T-cell (primary cell): ENCODE results near the gene CCT2. TPM values are rescaled to one million over a fixed set of nuclear protein-coding genes. Genes with fewer than 3 reads are reported as not detected.

Experiments used
- ATAC-seq, 4 experiments: fragments of 200-7000 bp in 3 of 4; fragments of 150-1000 bp in 1 of 4; cut with Tn5 transposase; replicated peaks in 1 of 4; 1 replicate in 3 of 4; 2 replicates in 1 of 4; pipeline ENCODE4 v1.10.0; 2021; ENCODE audit warnings: moderate library complexity in 3 of 4, mild to moderate bottlenecking in 2 of 4, moderate number of reproducible peaks in 1 of 4
- CTCF ChIA-PET, 2 donors: fragments of 300-600 bp; sonication (Branson Sonifier 250); formaldehyde crosslinking; loops; one replicate each; lab custom pipeline; 2022; ENCODE audit warnings: antibody characterized with exemption in 2 of 2; lab: Charles Lee
- POLR2A ChIA-PET, 2 donors: fragments of 300-600 bp; sonication (Branson Sonifier 250); formaldehyde crosslinking; loops; one replicate each; lab custom pipeline; 2022; ENCODE audit warnings: antibody characterized with exemption in 2 of 2; lab: Charles Lee
- DNase-seq, 35 experiments: peaks; one replicate each; pipeline versions ENCODE4 v3.0.0 to v3.0.0-alpha.2; 2013 to 2023
- H3K27ac ChIP-seq: one replicate; pipeline ENCODE4 v1.5.1; 2013; ENCODE audit warnings: low read length
- H3K27me3 ChIP-seq, 2 experiments: replicated peaks in 1 of 2; 1 replicate in 1 of 2; 2 replicates in 1 of 2; pipeline versions ENCODE4 v1.6.1 to v1.7.0; 2013; ENCODE audit warnings: low read length in 1 of 2, mixed read lengths in 1 of 2; ENCODE audit not compliant: control insufficient read depth in 2 of 2, insufficient read depth in 2 of 2; ENCODE audit errors: extremely low read depth in 1 of 2
- H3K36me3 ChIP-seq, 2 donors: 1 replicate in 1 of 2; 2 replicates in 1 of 2; pipeline versions ENCODE4 v1.6.1 to v1.7.0; 2013; ENCODE audit warnings: low read length in 1 of 2; ENCODE audit not compliant: control insufficient read depth in 2 of 2, insufficient read depth in 1 of 2; ENCODE audit errors: extremely low read depth in 1 of 2
- H3K4me1 ChIP-seq, 2 experiments: 1 replicate in 1 of 2; 2 replicates in 1 of 2; pipeline versions ENCODE4 v1.6.1 to v1.7.0; 2013; ENCODE audit warnings: low read length in 2 of 2, mixed read lengths in 1 of 2; ENCODE audit not compliant: insufficient read depth in 2 of 2, control insufficient read depth in 1 of 2; ENCODE audit errors: extremely low read depth in 1 of 2
- H3K4me3 ChIP-seq, 2 donors: 1 replicate in 1 of 2; 2 replicates in 1 of 2; pipeline versions ENCODE4 v1.5.1 to v1.7.0; 2013; ENCODE audit warnings: mild to moderate bottlenecking in 2 of 2, low read length in 1 of 2, moderate library complexity in 1 of 2; ENCODE audit not compliant: control insufficient read depth in 1 of 2; ENCODE audit errors: extremely low read depth in 1 of 2
- H3K9me3 ChIP-seq: 2 replicates; pipeline ENCODE4 v1.7.0; 2013
- H3K27ac Mint-ChIP-seq, 2 donors: one replicate each; pipeline ENCODE4 v1.8.0; 2020 to 2021; ENCODE audit warnings: mild to moderate bottlenecking in 2 of 2, mixed read lengths in 2 of 2
- H3K27me3 Mint-ChIP-seq, 2 donors: one replicate each; pipeline ENCODE4 v1.8.0; 2021 to 2022; ENCODE audit warnings: mixed read lengths in 2 of 2
- H3K36me3 Mint-ChIP-seq: one replicate; pipeline ENCODE4 v1.8.0; 2021; ENCODE audit warnings: mixed read lengths
- H3K4me1 Mint-ChIP-seq, 3 donors: one replicate each; pipeline ENCODE4 v1.8.0; 2020 to 2022; ENCODE audit warnings: mixed read lengths in 3 of 3, mild to moderate bottlenecking in 1 of 3
- H3K4me3 Mint-ChIP-seq, 3 donors: one replicate each; pipeline ENCODE4 v1.8.0; 2020 to 2022; ENCODE audit warnings: mild to moderate bottlenecking in 3 of 3, mixed read lengths in 3 of 3, moderate library complexity in 3 of 3
- H3K9me3 Mint-ChIP-seq, 3 donors: one replicate each; pipeline ENCODE4 v1.8.0; 2020 to 2022; ENCODE audit warnings: mixed read lengths in 3 of 3
- WGBS: methylation state at CpG from one replicate; pipeline ENCODE4 v1.1.5; 2013; ENCODE audit warnings: missing lambda C conversion rate; ENCODE audit not compliant: insufficient coverage; 5-methylcytosine and 5-hydroxymethylcytosine counted together
- total RNA-seq, 35 experiments: library from RNA in 6 of 35; stranded (reverse) in 6 of 35; fragments of 120-200 nt in 1 of 35; gene quantifications; one replicate each; pipeline versions ENCODE4 v1.2.1 to v1.2.4 and lab custom pipeline; 2013 to 2026

Gene CCT2
- total RNA-seq, 5 donors from 2014 or later (not counting 1 experiment from before 2014, with no cell fraction given): 108 to 183 (median 111) TPM

- Mint-ChIP-seq H3K27ac (no peak overlapping the region), H3K27me3 (no peaks in the 10 kb centered on the region), H3K4me3 (no peak overlapping the region), H3K9me3 (no peaks in the 10 kb centered on the region), H3K4me1 (peaks cover 0 to 7% (median 0%) of the 10 kb centered on the region in 3 donors), H3K36me3 (peaks cover 12% of the 10 kb centered on the region)
- CTCF ChIA-PET: interaction anchor here in 1 of 2 donors (0.6 kb wide), 1 partner anchor 89 kb away, joined by 6 read pairs; no protein-coding TSS in a partner anchor
- Histone ChIP-seq H3K36me3 (no peaks in the 10 kb centered on the region), H3K9me3 (no peaks in the 10 kb centered on the region), H3K27ac (no peak overlapping the region), H3K4me1 (no peaks in the 10 kb centered on the region), H3K27me3 (no peaks in the 10 kb centered on the region), H3K4me3 (no peak overlapping the region)
- no CpG with 5 or more reads among the region's 8 CpGs for WGBS
- no peak for ATAC-seq
- POLR2A ChIA-PET: interaction anchor here in 1 of 2 donors (0.6 kb wide), 1 partner anchor 10 kb away, joined by 3 read pairs; no protein-coding TSS in a partner anchor
- DNase-seq: no peak
These were observed 34.5 kb upstream of the CCT2 start for GRCh38 chr12:69550569-69551350.

DNA sequence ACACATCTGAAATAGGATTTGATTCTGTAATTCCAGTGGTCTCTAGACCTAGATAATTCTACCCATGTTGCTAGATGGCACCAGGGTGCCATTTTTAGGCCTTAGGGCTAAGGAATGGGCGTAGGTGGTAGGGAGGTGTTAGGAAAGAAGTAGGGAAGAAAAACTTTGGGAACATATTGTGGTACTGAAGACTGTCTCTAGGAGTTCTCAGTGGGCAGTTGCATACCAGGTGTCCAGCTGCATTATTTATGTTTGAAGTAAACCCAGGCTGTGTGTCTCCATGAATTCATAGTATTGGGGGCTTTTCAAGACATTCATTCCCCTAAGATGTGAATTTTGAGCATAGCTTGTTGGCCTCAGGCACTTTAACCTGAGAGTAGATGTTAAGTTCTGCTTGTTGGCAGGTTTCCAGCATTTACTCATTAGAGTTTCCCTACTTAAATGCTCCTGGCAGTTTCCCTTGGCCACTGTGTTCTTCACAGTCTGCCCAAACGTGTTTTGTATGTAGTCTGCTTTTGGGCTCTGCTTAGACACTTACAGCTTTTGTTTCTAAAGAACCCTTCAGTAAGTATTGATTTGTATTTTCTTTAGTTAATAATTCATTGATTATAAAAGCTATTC is 31.5 kb upstream of the CCT2 start:
- H3K4me1 Mint-ChIP-seq: peaks cover 0 to 1% (median 0%) of the 10 kb centered on the region in 3 donors
- no peaks in the 10 kb centered on the region for H3K9me3 ChIP-seq
- H3K4me3 ChIP-seq: no peak overlapping the region
- H3K27me3 ChIP-seq: no peaks in the 10 kb centered on the region
- H3K4me3 Mint-ChIP-seq: no peak overlapping the region
- H3K27me3 Mint-ChIP-seq: no peaks in the 10 kb centered on the region
- no peak overlapping the region for H3K27ac ChIP-seq
- no peak for ATAC-seq
- CTCF ChIA-PET: interaction anchor here in 1 of 2 donors (0.9 kb wide), 1 partner anchor 12 kb away, joined by 3 read pairs; no protein-coding TSS in a partner anchor
- peaks cover 12% of the 10 kb centered on the region for H3K36me3 Mint-ChIP-seq
- POLR2A ChIA-PET: interaction anchor here (0.7 kb wide), 2 partner anchors 18 to 1600 kb away, joined by 3 to 5 read pairs; no protein-coding TSS in a partner anchor
- no peak overlapping the region for H3K27ac Mint-ChIP-seq
- DNase-seq: no peak
- WGBS: no CpG with 5 or more reads among the region's 2 CpGs
- no peaks in the 10 kb centered on the region for H3K4me1 ChIP-seq
- H3K36me3 ChIP-seq: no peaks in the 10 kb centered on the region
- no peaks in the 10 kb centered on the region for H3K9me3 Mint-ChIP-seq

DNA sequence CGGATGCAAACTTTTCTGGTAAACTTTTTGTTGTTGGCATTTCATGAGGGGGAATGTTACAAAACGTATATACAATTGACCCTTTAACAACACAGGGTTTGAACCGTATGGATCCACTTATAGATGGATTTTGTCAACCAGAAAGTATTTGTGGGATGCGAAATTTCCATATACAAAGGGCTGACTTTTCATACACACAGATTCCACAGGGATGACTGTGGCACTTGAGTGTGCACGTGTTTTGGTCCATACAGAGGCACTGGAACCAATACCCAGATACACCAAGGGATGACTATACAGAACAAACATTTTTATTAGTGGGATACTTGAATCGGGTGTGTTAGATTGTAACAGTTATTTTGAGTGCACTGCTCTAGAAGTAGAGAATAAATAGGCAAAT is 29.8 kb upstream of the CCT2 start:
- H3K27me3 ChIP-seq: no peaks in the 10 kb centered on the region
- H3K4me3 ChIP-seq: no peak overlapping the region
- H3K36me3 ChIP-seq: no peaks in the 10 kb centered on the region
- no peaks in the 10 kb centered on the region for H3K9me3 Mint-ChIP-seq
- H3K27ac ChIP-seq: no peak overlapping the region
- CTCF ChIA-PET: interaction anchor here (0.7 to 1.2 kb wide), 6 partner anchors 17 to 264 kb away, joined by 3 to 6 read pairs (median 4); no protein-coding TSS in a partner anchor
- H3K9me3 ChIP-seq: no peaks in the 10 kb centered on the region
- H3K27ac Mint-ChIP-seq: no peak overlapping the region
- H3K27me3 Mint-ChIP-seq: no peaks in the 10 kb centered on the region
- POLR2A ChIA-PET: interaction anchor here in 1 of 2 donors (0.6 kb wide), 1 partner anchor 76 kb away, joined by 11 read pairs; no protein-coding TSS in a partner anchor
- peaks cover 9% of the 10 kb centered on the region for H3K36me3 Mint-ChIP-seq
- ATAC-seq (no peak), DNase-seq (no peak)
- peaks cover 0 to 1% (median 0%) of the 10 kb centered on the region in 3 donors for H3K4me1 Mint-ChIP-seq
- H3K4me1 ChIP-seq: no peaks in the 10 kb centered on the region
- H3K4me3 Mint-ChIP-seq: no peak overlapping the region
- no CpG with 5 or more reads among the region's 6 CpGs for WGBS

- Mint-ChIP-seq H3K27me3 (no peaks in the 10 kb centered on the region), H3K4me1 (peaks cover 0 to 3% (median 1%) of the 10 kb centered on the region in 3 donors), H3K9me3 (no peaks in the 10 kb centered on the region), H3K36me3 (peaks cover 6% of the 10 kb centered on the region), H3K4me3 (no peak overlapping the region), H3K27ac (no peak overlapping the region)
- Histone ChIP-seq H3K4me3 (no peak overlapping the region), H3K9me3 (no peaks in the 10 kb centered on the region), H3K27ac (no peak overlapping the region), H3K4me1 (no peaks in the 10 kb centered on the region), H3K36me3 (no peaks in the 10 kb centered on the region), H3K27me3 (no peaks in the 10 kb centered on the region)
- no peak for DNase-seq
- ChIA-PET CTCF (interaction anchor here in 1 of 2 donors (0.6 kb wide), 1 partner anchor 10 kb away, joined by 3 read pairs; no protein-coding TSS in a partner anchor), POLR2A (no interaction called here)
- WGBS: 100% methylated on average over 5 of the region's 9 CpGs
- no peak for ATAC-seq
These were observed 28.9 kb upstream of the CCT2 start for GRCh38 chr12:69556383-69556782.

DNA sequence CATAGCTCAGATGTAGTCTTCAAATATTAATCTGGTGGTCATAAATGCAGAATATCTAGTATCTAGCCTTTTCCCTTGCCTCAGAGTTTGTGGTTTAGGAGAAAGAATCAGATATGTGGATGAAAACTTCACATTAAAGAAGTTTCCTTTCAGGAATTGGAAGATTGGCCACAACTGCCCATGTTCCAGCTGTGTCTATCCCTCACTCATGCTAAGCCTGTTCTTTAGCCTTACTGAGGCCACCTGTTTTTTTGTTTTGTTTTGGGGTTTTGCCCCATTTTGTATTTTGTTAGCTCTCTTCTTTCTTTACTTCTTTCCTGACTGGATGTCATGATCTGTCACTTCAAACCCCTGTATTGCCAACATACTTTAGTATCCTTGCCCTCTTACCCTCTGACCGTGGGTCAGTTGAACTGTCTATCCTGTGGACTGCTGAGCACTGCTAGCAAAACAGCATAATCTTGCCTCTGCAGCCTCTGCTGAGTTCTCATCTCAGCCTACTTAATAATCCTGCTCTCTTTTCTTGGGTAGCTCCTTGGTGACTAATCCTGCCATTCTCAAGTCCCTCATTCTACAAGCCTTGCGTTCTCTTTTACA is 22.0 kb upstream of the CCT2 start:
- CTCF ChIA-PET: interaction anchor here in 1 of 2 donors (0.9 to 1.3 kb wide), 2 partner anchors 8 to 309 kb away, joined by 4 read pairs; no protein-coding TSS in a partner anchor
- Mint-ChIP-seq H3K27me3 (no peaks in the 10 kb centered on the region), H3K36me3 (peaks cover 4% of the 10 kb centered on the region), H3K27ac (no peak overlapping the region), H3K4me3 (no peak overlapping the region), H3K9me3 (no peaks in the 10 kb centered on the region), H3K4me1 (peaks cover 0 to 3% (median 1%) of the 10 kb centered on the region in 3 donors)
- WGBS: 100% methylated on average over 1 of the region's 2 CpGs
- H3K36me3 ChIP-seq: peaks cover 0 to 17% of the 10 kb centered on the region in 2 donors
- no peaks in the 10 kb centered on the region for H3K27me3 ChIP-seq
- no peaks in the 10 kb centered on the region for H3K9me3 ChIP-seq
- DNase-seq (no peak), ATAC-seq (no peak)
- H3K27ac ChIP-seq: no peak overlapping the region
- POLR2A ChIA-PET: interaction anchor here in 1 of 2 donors (0.6 kb wide), 1 partner anchor 680 kb away, joined by 3 read pairs; no protein-coding TSS in a partner anchor
- H3K4me1 ChIP-seq: no peaks in the 10 kb centered on the region
- H3K4me3 ChIP-seq: no peak overlapping the region

GRCh38 chr12:69566603-69567002 is 18.7 kb upstream of the CCT2 start:
- Histone ChIP-seq H3K36me3 (peaks cover 0 to 36% of the 10 kb centered on the region in 2 donors), H3K27ac (no peak overlapping the region), H3K4me1 (no peaks in the 10 kb centered on the region), H3K4me3 (no peak overlapping the region), H3K9me3 (no peaks in the 10 kb centered on the region), H3K27me3 (no peaks in the 10 kb centered on the region)
- 81% methylated on average over 3 of the region's 3 CpGs for WGBS
- peaks cover 0 to 6% (median 4%) of the 10 kb centered on the region in 3 donors for H3K4me1 Mint-ChIP-seq
- peak overlapping the region; percentile 12 to 16 for H3K27ac Mint-ChIP-seq
- H3K27me3 Mint-ChIP-seq: no peaks in the 10 kb centered on the region
- H3K9me3 Mint-ChIP-seq: no peaks in the 10 kb centered on the region
- ATAC-seq: no peak
- no peak for DNase-seq
- no peak overlapping the region for H3K4me3 Mint-ChIP-seq
- H3K36me3 Mint-ChIP-seq: peaks cover 16% of the 10 kb centered on the region
- ChIA-PET POLR2A (no interaction called here), CTCF (interaction anchor here (0.7 to 7.1 kb wide), 4 partner anchors 10 to 276 kb away, joined by 3 to 94 read pairs (median 3); no protein-coding TSS in a partner anchor)
